ENCODE data around the gene NDEL1. TPM values are rescaled to one million over a fixed set of nuclear protein-coding genes. Genes with fewer than 3 reads are reported as not detected.
A peak's percentile ranks its signal among the peaks of the same experiment; 100 is the strongest.

The NDEL1 gene
- total RNA-seq, 2 experiments from 2014 or later: 58.8 to 59.0 TPM

DNA sequence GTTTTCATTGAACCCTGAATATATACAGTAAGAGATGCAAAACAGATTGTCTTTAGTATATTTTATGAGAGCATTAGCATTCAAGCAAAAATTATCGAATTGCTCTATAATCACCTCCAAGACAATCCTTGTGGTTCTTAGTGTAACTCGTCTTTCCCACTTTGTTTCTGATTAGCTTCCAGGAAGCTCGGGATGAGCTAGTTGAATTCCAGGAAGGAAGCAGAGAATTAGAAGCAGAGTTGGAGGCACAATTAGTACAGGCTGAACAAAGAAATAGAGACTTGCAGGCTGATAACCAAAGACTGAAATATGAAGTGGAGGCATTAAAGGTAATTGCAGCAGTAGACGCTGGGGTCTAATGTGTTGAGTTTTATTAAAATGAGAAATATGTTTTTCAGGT, 9.9 kb downstream of the NDEL1 start:
- no peak overlapping the region for H3K4me3 Mint-ChIP-seq
- DNase-seq (no peak), ATAC-seq (no peak)
- peaks cover 34% of the 10 kb centered on the region for H3K36me3 Mint-ChIP-seq
- no peaks in the 10 kb centered on the region for H3K9me3 Mint-ChIP-seq (ENCODE audit: low read depth)
- H3K4me1 Mint-ChIP-seq: peaks cover 30% of the 10 kb centered on the region
- no peaks in the 10 kb centered on the region for H3K27me3 Mint-ChIP-seq
- CTCF ChIA-PET: interaction anchor here (0.8 to 1.5 kb wide), 2 partner anchors 300 to 301 kb away, joined by 3 to 4 read pairs; no protein-coding TSS in a partner anchor
- H3K27ac Mint-ChIP-seq: peak overlapping the region; percentile 34

DNA sequence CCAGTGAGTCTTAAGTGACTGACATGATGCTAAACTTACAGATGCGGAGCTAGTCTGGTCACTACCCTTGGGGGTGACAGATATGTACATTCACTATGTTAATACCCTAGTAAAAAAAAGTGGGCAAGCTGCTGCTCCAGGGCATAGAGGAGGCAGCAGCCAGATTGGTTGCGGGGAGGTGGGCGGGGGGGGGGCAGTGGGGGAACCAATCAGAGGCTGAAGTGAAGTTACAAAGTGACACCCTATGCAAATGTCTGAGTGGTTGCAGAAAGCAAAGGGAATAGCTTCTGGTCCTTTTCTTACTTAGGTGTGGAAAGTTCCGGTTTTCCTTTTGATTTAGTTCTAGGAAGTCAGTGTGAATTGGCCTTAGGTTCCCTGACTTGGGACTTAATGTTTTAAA, 12.1 kb downstream of the NDEL1 start:
- no peak overlapping the region for H3K4me3 Mint-ChIP-seq
- H3K9me3 Mint-ChIP-seq (ENCODE audit: low read depth): no peaks in the 10 kb centered on the region
- ATAC-seq (no peak), DNase-seq (no peak)
- no peaks in the 10 kb centered on the region for H3K27me3 Mint-ChIP-seq
- CTCF ChIA-PET: interaction anchor here (1.5 kb wide), 1 partner anchor 11 kb away, joined by 4 read pairs; no protein-coding TSS in a partner anchor
- no peak overlapping the region for H3K27ac Mint-ChIP-seq
- H3K36me3 Mint-ChIP-seq: peaks cover 46% of the 10 kb centered on the region
- H3K4me1 Mint-ChIP-seq: peaks cover 14% of the 10 kb centered on the region

DNA sequence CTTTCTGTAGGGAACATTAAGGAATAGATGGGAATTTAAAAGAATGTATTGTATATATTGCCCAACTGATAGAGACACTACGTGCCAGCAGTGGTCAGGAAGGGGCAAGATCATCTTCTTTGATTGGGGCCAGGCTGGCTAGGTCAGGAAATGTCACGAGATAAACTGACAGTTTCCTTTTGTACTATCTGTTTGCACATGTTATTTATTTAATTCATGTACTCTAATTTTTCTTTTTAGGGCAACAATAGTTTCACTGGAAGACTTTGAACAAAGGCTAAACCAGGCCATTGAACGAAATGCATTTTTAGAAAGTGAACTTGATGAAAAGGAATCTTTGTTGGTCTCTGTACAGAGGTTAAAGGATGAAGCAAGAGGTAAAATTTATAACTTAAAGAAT, 12.6 kb downstream of the NDEL1 start:
- DNase-seq (no peak), ATAC-seq (no peak)
- H3K36me3 Mint-ChIP-seq: peaks cover 48% of the 10 kb centered on the region
- H3K27me3 Mint-ChIP-seq: no peaks in the 10 kb centered on the region
- H3K4me3 Mint-ChIP-seq: no peak overlapping the region
- no peak overlapping the region for H3K27ac Mint-ChIP-seq
- H3K4me1 Mint-ChIP-seq: peaks cover 10% of the 10 kb centered on the region
- no peaks in the 10 kb centered on the region for H3K9me3 Mint-ChIP-seq (ENCODE audit: low read depth)
- CTCF ChIA-PET: no interaction called here

DNA sequence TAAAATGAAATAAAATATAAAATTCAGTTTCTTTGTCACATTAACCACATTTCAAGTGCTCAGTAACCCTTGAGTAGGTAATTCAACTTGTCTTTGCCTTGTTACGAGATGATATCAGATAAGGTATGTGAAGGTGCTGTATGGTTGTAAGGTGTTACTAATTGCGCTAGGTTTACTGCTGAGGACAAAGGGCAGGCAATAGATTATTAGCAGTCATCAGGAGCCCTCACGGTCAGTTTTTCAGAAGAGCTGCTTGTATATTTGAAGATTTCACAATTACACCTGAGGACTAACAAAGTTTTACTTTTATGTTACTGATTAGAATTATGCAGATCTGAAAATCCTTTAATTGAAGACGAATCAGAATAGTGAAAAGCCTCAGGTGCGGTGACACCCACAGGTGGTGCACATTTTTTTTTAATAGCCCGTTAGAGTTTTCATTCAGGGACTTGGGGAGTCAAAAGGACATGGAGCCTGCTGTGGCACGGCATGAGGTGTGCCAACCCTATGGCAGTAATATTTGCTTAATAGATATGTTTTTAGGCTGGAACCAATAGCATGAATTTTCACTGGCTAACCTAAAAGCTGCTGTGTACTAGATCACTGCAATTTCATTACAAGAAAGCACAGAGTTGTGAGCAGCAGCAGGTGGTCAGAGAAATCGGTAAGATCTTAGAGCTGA, 16.4 kb downstream of the NDEL1 start:
- DNase-seq (no peak), ATAC-seq (no peak)
- Mint-ChIP-seq H3K36me3 (peaks cover 54% of the 10 kb centered on the region), H3K4me3 (no peak overlapping the region), H3K27ac (no peak overlapping the region), H3K27me3 (no peaks in the 10 kb centered on the region), H3K4me1 (peaks cover 18% of the 10 kb centered on the region), H3K9me3 (ENCODE audit: low read depth) (no peaks in the 10 kb centered on the region)
- CTCF ChIA-PET: interaction anchor here (1.0 kb wide), 2 partner anchors 14 to 42 kb away, joined by 3 to 5 read pairs; no protein-coding TSS in a partner anchor

DNA sequence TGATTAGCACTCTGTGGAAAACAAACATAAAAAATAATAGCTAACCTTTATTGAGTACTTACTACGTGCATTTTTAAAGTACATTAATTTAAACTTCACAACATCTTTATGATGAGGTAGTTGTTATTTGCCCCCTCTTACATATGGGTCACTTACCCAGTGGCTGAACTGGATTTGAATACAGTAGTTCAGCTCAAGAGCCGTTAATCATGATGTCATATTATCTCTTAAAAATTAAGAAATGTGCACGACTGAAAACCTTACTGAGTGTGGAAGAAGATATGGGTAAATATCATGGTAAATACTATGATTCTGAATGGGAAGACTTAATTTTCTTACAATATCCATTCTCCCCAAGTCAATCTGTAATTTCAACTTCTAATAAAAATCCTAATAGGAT, 17.6 kb downstream of the NDEL1 start:
- no peaks in the 10 kb centered on the region for H3K9me3 Mint-ChIP-seq (ENCODE audit: low read depth)
- no peaks in the 10 kb centered on the region for H3K27me3 Mint-ChIP-seq
- no peak overlapping the region for H3K4me3 Mint-ChIP-seq
- ATAC-seq: no peak
- CTCF ChIA-PET: interaction anchor here (1.4 kb wide), 1 partner anchor 18 kb away, joined by 3 read pairs; the partner anchor contains the start of gene NDEL1
- H3K36me3 Mint-ChIP-seq: peaks cover 58% of the 10 kb centered on the region
- H3K27ac Mint-ChIP-seq: no peak overlapping the region
- peaks cover 16% of the 10 kb centered on the region for H3K4me1 Mint-ChIP-seq
- DNase-seq: no peak

DNA sequence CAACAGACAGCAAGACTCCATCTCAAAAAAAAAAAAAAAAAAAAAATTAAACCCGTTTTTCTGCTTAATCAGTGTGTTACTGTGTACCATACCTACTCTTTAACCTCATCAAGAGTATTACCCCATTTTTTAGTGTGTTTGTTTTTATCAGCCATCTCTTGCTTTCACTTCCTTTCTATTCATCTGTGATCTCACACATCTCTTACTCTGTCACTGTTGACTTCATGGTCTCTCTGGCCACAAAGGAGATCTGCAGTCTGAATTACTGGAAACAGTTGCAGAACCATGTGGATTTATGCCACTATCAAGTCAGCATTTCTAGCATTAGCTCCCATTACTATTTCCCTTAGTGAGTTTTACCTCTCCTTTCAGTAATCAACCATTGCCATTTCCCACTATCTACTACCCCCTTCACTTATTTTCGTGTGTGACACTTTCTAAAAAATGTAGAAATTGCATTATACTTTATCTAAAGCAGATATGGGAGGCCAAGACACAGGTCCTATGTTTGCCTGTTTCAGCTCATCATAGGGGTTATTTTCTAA, 20.1 kb downstream of the NDEL1 start:
- CTCF ChIA-PET: no interaction called here
- Mint-ChIP-seq H3K27me3 (no peaks in the 10 kb centered on the region), H3K9me3 (ENCODE audit: low read depth) (no peaks in the 10 kb centered on the region), H3K36me3 (peaks cover 51% of the 10 kb centered on the region), H3K4me1 (peaks cover 13% of the 10 kb centered on the region), H3K27ac (no peak overlapping the region), H3K4me3 (no peak overlapping the region)
- peak; percentile 39 for ATAC-seq
- no peak for DNase-seq

DNA sequence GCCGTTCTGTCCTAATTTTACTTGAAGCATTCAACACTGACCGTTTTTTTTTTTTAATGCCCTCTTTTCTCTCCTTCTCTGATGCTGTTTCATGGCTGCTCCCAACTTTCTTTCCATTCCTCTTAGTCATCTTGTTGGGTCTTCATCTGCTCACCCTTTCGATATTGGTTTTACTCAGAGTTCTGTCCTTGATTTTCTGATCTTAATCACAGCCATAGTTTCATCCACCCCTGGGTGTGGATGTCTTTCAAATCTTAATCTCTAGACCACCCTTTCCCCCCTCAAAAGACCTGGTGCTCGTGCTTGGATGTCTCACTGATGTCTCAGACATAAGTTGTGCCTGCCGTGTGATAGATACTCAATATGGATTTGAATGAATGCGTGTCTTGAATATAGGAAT, 22.4 kb downstream of the NDEL1 start:
- CTCF ChIA-PET: no interaction called here
- Mint-ChIP-seq H3K27me3 (no peaks in the 10 kb centered on the region), H3K27ac (no peak overlapping the region), H3K36me3 (peaks cover 45% of the 10 kb centered on the region), H3K4me1 (peaks cover 13% of the 10 kb centered on the region), H3K4me3 (no peak overlapping the region), H3K9me3 (ENCODE audit: low read depth) (no peaks in the 10 kb centered on the region)
- ATAC-seq (no peak), DNase-seq (no peak)

DNA sequence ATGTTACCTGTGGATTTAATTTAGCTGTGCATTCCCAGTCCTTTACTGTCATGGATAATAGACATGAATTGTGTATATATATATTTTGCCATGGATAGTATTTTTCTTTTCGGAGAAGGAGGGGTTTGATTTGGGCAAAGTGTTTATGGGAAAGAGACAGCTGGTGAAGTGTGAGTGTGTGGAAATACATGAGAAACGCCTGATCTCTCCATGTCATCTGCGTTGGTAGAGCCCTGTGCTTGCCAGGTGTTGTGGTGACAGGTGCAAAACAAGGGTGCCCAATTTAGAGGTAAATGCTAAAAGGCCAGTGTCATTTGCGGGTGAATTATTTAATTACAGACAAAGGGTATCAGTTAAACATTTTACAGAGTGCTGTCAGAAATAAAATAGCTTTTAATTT, 23.4 kb downstream of the NDEL1 start:
- Mint-ChIP-seq H3K27ac (no peak overlapping the region), H3K4me3 (no peak overlapping the region), H3K36me3 (peaks cover 44% of the 10 kb centered on the region), H3K4me1 (peaks cover 12% of the 10 kb centered on the region), H3K9me3 (ENCODE audit: low read depth) (no peaks in the 10 kb centered on the region), H3K27me3 (no peaks in the 10 kb centered on the region)
- CTCF ChIA-PET: no interaction called here
- DNase-seq (no peak), ATAC-seq (no peak)

DNA sequence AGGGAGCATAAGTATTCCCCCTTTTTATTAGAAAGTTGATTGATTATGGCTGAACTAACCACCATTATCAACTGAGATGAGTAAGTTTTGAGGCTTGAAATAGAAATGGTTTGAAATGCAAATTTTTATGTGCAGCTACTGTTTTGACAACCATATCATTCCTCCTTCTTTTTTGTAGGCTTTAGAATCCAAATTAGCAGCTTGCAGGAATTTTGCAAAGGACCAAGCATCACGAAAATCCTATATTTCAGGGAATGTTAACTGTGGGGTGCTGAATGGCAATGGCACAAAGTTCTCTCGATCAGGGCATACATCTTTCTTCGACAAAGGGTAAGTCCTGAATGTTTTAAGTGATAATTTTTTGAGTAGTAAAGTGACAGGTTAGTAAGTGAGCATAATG, 24.1 kb downstream of the NDEL1 start:
- ATAC-seq: no peak
- DNase-seq: no peak
- CTCF ChIA-PET: no interaction called here
- peaks cover 9% of the 10 kb centered on the region for H3K4me1 Mint-ChIP-seq
- no peak overlapping the region for H3K27ac Mint-ChIP-seq
- peaks cover 41% of the 10 kb centered on the region for H3K36me3 Mint-ChIP-seq
- no peaks in the 10 kb centered on the region for H3K27me3 Mint-ChIP-seq
- no peak overlapping the region for H3K4me3 Mint-ChIP-seq
- no peaks in the 10 kb centered on the region for H3K9me3 Mint-ChIP-seq (ENCODE audit: low read depth)

DNA sequence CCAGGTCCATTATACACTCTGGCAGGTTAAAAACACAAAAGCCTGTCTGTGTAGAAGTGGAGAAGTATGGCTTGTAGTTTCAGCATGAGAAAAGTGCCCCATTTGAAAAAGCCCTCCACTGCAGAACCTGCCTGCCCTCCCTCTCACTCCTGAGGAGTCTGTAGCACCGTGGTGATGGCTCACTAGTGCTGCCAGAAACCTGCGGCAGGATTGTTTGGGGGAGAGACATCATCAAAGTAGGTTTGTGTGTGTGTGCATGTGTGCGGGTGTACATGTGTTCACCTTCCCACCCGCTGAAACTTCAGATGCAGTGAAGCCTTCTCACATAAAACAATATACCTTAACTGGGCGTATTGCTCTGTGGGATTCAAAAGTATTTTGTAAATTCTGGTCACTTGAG, 26.9 kb downstream of the NDEL1 start:
- Mint-ChIP-seq H3K4me3 (no peak overlapping the region), H3K9me3 (ENCODE audit: low read depth) (no peaks in the 10 kb centered on the region), H3K4me1 (no peaks in the 10 kb centered on the region), H3K36me3 (peaks cover 29% of the 10 kb centered on the region), H3K27ac (no peak overlapping the region), H3K27me3 (no peaks in the 10 kb centered on the region)
- ATAC-seq (no peak), DNase-seq (no peak)
- CTCF ChIA-PET: no interaction called here

DNA sequence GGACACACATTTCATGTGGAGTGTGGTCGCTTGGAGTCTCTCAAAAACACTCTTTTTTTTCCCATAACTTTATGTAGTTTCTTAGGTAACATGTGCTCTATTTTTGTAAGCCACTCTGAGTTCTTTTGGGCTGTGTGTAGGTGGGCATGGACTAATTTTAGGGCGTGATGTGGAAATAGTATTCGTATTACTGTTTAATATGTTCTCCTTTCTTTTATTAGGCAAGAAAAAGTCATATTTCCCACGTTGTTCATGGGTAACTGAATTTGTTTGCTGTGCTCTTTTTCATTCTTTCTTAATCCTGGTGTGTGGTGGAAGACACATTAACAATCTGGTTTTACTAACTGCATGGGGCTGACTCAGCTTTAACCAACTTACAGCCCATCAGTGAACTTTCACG, 27.4 kb downstream of the NDEL1 start:
- Mint-ChIP-seq H3K4me1 (no peaks in the 10 kb centered on the region), H3K27me3 (no peaks in the 10 kb centered on the region), H3K9me3 (ENCODE audit: low read depth) (no peaks in the 10 kb centered on the region), H3K4me3 (no peak overlapping the region), H3K36me3 (peaks cover 32% of the 10 kb centered on the region), H3K27ac (no peak overlapping the region)
- CTCF ChIA-PET: no interaction called here
- ATAC-seq (no peak), DNase-seq (no peak)

DNA sequence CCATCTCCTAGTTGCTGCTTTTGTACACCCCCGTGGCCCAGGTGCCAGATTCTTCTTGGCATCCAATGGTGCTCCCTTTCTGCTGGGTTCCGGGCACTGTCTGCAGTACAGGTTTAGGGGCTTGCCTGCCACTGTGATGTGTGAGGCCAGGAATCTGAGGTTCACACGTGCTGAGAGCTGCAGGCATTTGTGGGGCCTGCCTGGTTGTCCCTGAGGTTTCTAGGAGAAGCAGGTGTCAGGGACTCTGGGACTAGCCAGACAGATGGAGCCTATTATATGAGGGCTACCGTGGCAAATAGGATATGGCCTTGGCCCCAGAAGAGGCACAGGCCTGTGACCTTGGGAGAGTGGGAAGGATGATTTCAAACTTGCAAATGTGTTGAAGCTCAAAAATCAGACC, 29.3 kb downstream of the NDEL1 start:
- H3K4me3 Mint-ChIP-seq: no peak overlapping the region
- ATAC-seq (no peak), DNase-seq (no peak)
- no peaks in the 10 kb centered on the region for H3K27me3 Mint-ChIP-seq
- no peak overlapping the region for H3K27ac Mint-ChIP-seq
- CTCF ChIA-PET: no interaction called here
- no peaks in the 10 kb centered on the region for H3K4me1 Mint-ChIP-seq
- H3K36me3 Mint-ChIP-seq: peaks cover 26% of the 10 kb centered on the region
- no peaks in the 10 kb centered on the region for H3K9me3 Mint-ChIP-seq (ENCODE audit: low read depth)

DNA sequence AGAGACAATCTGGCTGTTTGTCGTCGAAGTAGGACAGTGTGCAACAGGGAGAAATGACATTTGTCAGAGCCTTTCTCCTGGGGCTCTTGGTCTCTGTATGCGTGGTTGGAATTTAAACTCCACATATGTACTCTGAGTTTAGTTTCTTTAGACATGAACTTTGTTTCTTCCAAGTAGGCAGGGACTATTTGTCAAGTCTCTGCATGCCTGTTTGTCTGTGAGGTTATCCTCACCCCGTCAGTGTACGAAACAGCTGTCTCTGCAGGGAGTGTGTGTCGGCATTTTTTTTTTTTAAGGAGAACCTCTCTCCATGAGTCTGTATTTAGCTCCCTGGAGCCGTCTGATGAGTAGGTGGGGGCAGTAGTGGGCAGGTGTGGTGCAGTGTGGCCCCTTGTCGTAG, 29.7 kb downstream of the NDEL1 start:
- peaks cover 25% of the 10 kb centered on the region for H3K36me3 Mint-ChIP-seq
- H3K9me3 Mint-ChIP-seq (ENCODE audit: low read depth): no peaks in the 10 kb centered on the region
- no peaks in the 10 kb centered on the region for H3K4me1 Mint-ChIP-seq
- H3K4me3 Mint-ChIP-seq: no peak overlapping the region
- CTCF ChIA-PET: no interaction called here
- ATAC-seq (no peak), DNase-seq (no peak)
- no peaks in the 10 kb centered on the region for H3K27me3 Mint-ChIP-seq
- H3K27ac Mint-ChIP-seq: no peak overlapping the region

DNA sequence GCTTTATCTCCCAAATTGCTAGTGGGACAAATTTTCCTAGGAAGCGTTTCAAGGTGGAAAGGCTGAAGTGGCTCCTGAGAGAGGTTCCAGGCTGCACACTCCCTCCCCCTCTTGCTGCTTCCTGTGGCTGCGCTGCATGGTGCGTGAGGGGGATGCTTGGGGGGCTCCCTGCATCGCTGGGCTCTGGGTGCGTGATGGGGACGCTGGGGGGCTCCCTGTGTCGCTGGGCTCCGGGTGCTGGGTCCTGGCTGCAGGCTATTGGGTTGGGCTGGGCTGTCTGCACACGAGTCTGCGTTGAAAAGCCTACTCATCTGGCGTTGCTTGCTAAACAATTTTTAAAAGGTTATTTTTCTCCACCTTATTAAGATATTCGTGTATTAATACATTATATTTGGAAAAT, 30.1 kb downstream of the NDEL1 start:
- Mint-ChIP-seq H3K4me1 (no peaks in the 10 kb centered on the region), H3K27ac (no peak overlapping the region), H3K4me3 (no peak overlapping the region), H3K9me3 (ENCODE audit: low read depth) (no peaks in the 10 kb centered on the region), H3K36me3 (peaks cover 25% of the 10 kb centered on the region), H3K27me3 (no peaks in the 10 kb centered on the region)
- CTCF ChIA-PET: no interaction called here
- DNase-seq: no peak
- no peak for ATAC-seq

Measured in activated CD8-positive, alpha-beta memory T cell treated with anti-CD3 and anti-CD28 coated beads, Interleukin-2, amount 10 ng/mL, durations not matched to agents 7 days and 5 days (primary cell).